Measurements from ENCODE around the gene KNOP1.
"Not testable (repeated sequence)": the region's sequence is repeated elsewhere in the genome, so short reads cannot be mapped to it uniquely, and the experiment has no call there.

The KNOP1 gene

GRCh38 chr16:19683453-19684236 is 34.4 kb downstream of the KNOP1 start:
- no peak for DNase-seq (ENCODE audit: low read depth in 2 of 2)

GRCh38 chr16:19681637-19682036 is 36.4 kb downstream of the KNOP1 start:
- no peak for DNase-seq (ENCODE audit: low read depth in 2 of 2)

GRCh38 chr16:19680881-19681340 is 37.1 kb downstream of the KNOP1 start:
- DNase-seq (ENCODE audit: low read depth in 2 of 2), result no peak

- DNase-seq (ENCODE audit: low read depth in 2 of 2), result not testable (repeated sequence)
Observed at GRCh38 chr16:19679281-19679680, 38.7 kb downstream of the KNOP1 start.

- no peak for DNase-seq (ENCODE audit: low read depth in 2 of 2)
Observed at GRCh38 chr16:19678804-19679203, 39.2 kb downstream of the KNOP1 start.

- DNase-seq (ENCODE audit: low read depth in 2 of 2), result no peak
Observed at GRCh38 chr16:19677402-19677801, 40.6 kb downstream of the KNOP1 start.

- DNase-seq (ENCODE audit: low read depth in 2 of 2), result no peak
Observed at GRCh38 chr16:19674485-19674884, 43.5 kb downstream of the KNOP1 start.

GRCh38 chr16:19672378-19672777 is 45.6 kb downstream of the KNOP1 start:
- no peak for DNase-seq (ENCODE audit: low read depth in 2 of 2)

GRCh38 chr16:19666477-19666876 is 51.5 kb downstream of the KNOP1 start:
- DNase-seq (ENCODE audit: low read depth in 2 of 2), result no peak

GRCh38 chr16:19665313-19665712 is 52.7 kb downstream of the KNOP1 start:
- not testable (repeated sequence) for DNase-seq (ENCODE audit: low read depth in 2 of 2)

- no peak for DNase-seq (ENCODE audit: low read depth in 2 of 2)
Observed at GRCh38 chr16:19664166-19664565, 53.9 kb downstream of the KNOP1 start.

GRCh38 chr16:19662351-19662750 is 55.7 kb downstream of the KNOP1 start:
- no peak for DNase-seq (ENCODE audit: low read depth in 2 of 2)

- DNase-seq (ENCODE audit: low read depth in 2 of 2), result no peak
Observed at GRCh38 chr16:19660432-19660831, 57.6 kb downstream of the KNOP1 start.

- DNase-seq (ENCODE audit: low read depth in 2 of 2), result no peak
Observed at GRCh38 chr16:19659554-19659953, 58.5 kb downstream of the KNOP1 start.

- no peak for DNase-seq (ENCODE audit: low read depth in 2 of 2)
Observed at GRCh38 chr16:19657831-19658230, 60.2 kb downstream of the KNOP1 start.

- no peak for DNase-seq (ENCODE audit: low read depth in 2 of 2)
Observed at GRCh38 chr16:19655242-19655777, 62.7 kb downstream of the KNOP1 start.

- DNase-seq (ENCODE audit: low read depth in 2 of 2), result no peak
Observed at GRCh38 chr16:19654147-19654546, 63.9 kb downstream of the KNOP1 start.
